HG03045 (cell line): ENCODE data around the gene SLC39A11.
"Not testable (repeated sequence)": the region's sequence is repeated elsewhere in the genome, so short reads cannot be mapped to it uniquely, and the experiment has no call there.

Source experiments
- ATAC-seq: cut with Tn5 transposase; IDR thresholded peaks from one replicate; pipeline ENCODE4 v1.9.1; 2021; ENCODE audit warnings: mild to moderate bottlenecking, moderate library complexity; ENCODE audit not compliant: unreplicated experiment

Gene SLC39A11

GRCh38 chr17:72640415-72641165 lies 451.9 kb downstream of the SLC39A11 start:
- ATAC-seq: no peak

DNA sequence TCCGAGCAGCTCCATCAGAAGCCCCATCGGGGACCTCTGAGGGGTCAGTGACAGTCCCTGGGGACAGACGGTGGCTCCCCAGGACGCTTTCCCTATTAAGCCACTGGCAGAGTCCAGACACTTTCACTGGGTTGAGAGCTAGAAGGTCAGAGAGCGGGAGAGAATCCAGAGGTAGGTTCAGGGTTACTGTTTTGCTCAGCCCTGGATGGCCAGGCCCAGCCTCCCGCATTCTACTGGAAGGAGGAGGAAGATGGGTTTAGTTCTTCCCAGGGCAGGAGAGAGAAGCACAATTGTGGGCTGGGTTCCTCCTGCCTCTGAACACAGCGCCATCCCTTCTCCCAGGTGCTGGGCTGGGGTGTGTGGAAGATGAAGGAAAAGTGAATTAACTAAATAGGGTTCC lies 452.8 kb downstream of the SLC39A11 start:
- no peak for ATAC-seq

DNA sequence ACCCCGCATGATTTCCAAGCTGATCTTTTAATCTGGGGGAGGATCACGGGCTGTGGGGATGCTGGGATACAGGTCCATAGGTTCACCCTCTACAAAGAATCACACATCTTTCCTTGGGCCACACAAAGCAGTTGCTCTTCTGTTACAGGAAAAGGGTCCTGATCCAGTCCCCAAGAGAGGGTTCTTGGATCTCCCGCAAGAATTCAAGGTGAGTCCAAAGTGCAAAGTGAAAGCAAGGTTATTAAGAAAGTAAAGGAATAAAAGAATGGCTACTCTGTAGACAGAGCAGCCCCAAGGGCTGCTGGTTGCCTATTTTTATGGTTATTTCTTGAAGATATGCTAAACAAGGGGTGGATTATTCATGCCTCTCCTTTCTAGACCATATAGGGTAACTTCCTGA lies 453.6 kb downstream of the SLC39A11 start:
- ATAC-seq: not testable (repeated sequence)

DNA sequence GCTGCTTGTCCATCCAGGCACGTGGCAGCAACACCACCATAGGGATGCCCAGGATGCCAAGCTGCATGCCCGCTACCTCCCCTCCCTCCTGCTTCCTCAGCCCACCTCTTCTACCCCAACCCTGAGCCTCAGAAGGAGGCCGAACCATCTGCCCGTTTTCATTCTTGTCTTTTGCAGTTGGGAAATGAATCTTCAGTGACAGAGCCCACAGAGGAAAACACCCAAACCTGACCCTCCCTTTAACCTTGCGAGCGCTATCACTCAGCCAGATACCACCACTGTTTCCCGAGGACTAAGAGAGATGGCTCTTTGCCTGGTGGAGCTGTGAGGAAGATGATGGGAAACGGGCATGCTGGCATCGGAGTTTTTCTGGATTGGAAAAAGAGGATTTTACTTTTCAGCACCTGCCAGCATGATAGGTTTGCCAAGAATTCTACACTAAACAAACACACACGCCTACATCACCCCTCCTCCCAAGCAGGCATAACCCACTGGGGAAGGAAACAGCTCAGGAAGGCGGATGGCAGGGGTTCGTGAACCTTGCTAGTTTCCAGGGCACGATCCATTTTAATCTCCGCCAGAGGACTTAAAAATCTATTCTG lies 457.4 kb downstream of the SLC39A11 start:
- ATAC-seq: no peak

DNA sequence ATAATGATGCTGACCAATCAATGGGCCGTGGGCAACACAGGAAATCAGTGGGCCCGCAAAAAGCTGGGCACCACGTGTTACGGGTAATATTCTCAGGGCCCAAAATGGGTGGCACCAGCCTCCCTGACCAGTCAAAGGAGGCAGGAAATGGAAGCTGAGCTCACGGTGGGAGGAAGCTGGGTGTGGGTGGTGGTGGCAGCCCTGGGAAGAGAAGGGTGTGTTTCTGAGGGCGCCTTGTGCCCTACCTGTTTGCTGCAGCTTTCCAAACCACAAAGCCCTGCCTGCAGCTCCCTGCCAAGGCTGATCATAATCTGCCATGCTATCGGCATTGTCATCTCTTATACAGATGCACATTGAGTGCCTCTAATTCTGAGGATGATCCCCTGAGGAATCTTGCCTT lies 457.9 kb downstream of the SLC39A11 start:
- ATAC-seq: no peak

GRCh38 chr17:72631949-72632684 lies 460.4 kb downstream of the SLC39A11 start:
- ATAC-seq: no peak

DNA sequence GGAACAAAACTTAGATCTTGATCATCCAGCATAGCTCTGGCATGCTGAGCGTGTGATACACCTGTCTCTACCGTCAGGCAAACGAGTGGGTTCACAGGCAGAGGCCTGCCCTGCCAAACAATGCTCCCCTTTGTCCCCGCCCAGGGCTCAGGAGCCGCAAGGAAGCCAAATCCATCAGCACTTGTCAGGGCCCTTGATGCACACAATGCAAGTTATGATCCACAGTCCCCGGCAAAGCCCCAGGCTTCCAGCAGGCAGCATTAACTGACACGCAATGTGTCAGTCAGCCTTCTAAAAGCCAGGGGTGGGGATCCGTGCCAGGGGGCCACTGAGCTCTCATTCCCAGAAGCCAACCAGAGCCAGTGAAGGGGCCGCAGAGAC lies 460.9 kb downstream of the SLC39A11 start:
- no peak for ATAC-seq

- no peak for ATAC-seq
These were observed 467.8 kb downstream of the SLC39A11 start for GRCh38 chr17:72624652-72625051.

GRCh38 chr17:72624226-72624625 lies 468.3 kb downstream of the SLC39A11 start:
- ATAC-seq: no peak

DNA sequence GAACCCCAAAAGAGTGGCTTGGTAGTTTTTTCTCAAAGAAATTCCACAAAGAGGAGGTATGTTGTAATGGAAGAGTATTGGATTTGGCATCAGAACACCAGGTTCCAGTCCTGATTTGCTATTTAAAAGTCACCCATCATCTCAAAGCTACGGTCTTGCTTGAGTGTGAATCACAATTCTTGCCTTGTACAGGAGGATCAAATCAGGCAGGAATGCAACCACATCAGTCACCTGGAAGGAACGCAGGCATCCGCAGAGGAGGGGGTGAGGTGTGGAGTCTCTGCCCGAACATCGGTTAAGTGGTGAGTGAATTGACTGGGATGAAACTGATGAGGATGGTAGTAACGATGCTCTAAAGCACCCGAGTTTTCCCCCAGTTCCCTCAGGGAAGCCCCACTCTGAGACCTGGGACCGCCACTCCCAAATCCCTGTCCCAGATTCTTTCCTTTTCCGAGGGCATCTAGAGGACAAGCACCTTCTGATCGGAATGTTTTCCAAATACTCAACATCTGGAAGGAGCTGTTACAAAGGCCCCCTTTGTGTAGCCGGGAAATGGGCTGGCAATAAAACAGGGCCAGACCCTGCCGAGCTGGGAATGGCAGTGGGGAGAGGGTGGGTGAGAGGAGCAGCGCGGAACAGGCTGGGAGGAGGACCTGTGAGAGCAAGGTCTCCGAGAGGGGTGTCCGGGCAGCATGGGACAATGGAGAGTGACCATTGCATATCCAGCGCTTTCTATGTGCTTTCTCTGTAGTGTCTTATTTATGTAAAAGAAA lies 469.6 kb downstream of the SLC39A11 start:
- no peak for ATAC-seq

GRCh38 chr17:72619976-72620650 lies 472.4 kb downstream of the SLC39A11 start:
- no peak for ATAC-seq

DNA sequence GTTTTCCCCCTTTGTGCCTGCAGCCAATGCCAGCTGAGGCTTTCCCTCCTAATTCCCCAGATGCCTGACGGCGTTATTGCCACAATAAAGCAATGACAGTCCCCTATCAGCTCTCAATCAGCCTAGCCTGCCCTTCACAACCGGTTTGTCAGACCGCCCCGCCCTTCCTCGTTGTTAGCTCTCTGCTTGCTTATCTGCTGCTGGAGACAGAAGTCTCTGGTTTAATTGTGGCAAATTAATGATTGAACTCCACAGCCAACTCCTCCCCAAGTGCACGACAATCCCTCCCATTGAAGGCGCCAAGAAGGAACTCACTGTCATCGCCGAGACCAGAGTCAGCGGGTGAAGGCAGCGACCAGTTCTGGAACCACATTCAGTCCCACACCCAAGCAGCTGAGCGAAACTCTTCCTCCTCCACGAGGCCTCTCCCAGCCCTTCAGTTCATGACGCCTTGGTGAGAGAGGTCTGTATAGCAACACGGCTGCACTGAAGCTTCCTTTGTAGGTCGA lies 474.4 kb downstream of the SLC39A11 start:
- no peak for ATAC-seq

DNA sequence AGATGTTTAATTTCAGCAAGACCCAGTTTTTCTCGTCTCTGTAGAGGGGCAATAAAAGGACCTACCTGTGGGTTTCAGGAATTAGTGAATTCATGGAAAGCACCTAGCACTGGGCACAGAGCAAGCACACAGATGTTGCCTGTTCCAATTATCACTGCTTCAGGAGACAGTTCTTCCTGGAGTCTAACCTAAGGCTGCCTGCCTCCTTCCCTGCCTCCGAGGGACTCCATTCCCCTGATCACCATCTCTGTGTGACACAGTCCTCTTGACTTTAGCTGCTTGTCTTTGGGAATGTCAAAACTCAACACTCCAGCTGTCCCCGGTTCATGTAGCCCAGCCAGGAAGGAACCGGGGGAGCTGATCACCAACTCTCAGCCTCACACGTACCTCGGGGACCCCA lies 474.9 kb downstream of the SLC39A11 start:
- no peak for ATAC-seq

- no peak for ATAC-seq
These were observed 476.0 kb downstream of the SLC39A11 start for GRCh38 chr17:72616447-72616846.

GRCh38 chr17:72615627-72615991 lies 476.9 kb downstream of the SLC39A11 start:
- ATAC-seq: no peak

DNA sequence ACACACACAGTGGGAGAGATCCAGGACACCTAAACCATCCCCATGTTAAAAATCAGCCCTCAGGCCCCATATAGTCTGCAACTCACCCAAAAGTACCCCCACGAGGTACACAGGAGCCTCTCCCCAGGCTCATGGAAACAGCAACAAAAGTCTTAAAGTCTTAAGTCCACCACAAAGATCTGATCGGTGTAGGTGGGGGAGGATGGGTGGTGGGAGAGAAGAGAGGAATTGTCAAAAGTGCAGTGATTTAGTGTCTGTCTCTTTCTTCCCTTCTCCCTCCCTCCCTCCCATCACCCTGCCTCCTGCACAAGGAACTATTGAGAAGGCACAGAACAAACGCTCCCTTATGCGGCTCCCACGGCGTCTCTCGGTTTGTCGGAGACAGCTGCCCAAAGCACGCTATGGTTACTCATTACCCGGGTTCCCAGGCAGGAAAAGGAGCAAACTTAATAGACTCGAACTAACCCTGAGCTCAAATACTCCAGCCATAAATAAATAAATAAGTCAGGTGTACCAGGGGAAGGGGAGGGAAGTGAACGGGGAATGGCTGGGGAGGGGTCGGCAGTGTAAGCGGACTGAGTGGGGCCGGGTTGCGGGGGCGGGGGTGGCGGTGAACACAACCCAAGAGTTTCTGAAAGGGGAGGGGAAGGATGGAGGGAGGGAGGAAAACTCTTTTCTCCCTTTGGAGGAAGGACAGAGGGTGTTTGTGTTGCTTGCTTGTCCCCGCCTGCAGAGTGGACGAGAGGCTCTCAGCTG lies 477.4 kb downstream of the SLC39A11 start:
- no peak for ATAC-seq

DNA sequence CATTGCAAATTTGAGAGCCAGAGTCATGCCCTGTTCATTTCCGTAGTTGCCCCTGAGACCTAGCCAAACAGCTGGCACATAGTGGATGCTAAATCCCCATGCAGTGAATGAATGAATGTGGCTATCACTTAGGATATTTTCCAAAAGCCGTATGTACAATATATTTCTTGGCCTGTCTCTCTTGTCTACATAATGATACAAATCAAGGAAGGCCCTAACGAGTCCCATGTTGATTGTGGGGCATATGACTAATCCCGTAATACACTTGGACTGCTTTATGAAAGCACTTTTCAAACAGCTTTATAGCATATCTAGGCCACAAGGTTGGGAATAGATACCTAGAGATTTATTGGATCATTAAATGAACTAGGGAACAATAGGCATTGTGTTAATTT lies 478.0 kb downstream of the SLC39A11 start:
- ATAC-seq: no peak

DNA sequence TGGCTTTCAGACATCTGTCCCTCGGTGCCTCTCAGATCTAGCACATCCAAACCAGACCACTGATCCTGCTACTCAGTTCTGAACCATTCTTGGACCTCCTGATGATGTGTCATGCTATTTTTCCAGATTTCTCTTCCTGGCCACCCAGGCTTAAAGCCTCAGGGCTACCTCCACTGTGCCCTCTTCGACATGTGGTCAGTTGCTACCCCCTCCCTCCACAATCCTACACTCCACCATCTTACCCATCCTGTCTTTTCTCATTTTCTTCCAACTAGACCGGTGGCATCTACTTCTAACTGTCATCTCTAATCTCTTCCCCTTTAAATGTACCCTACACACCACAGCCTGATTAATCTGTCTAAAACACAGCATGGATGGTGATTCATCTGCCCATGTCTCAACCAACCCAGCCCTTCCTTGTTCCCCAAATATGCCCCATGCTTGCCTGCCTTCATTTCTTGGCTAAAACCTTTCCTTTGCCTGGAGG lies 478.6 kb downstream of the SLC39A11 start:
- ATAC-seq: no peak

GRCh38 chr17:72613396-72613795 lies 479.1 kb downstream of the SLC39A11 start:
- no peak for ATAC-seq

- ATAC-seq: no peak
These were observed 481.3 kb downstream of the SLC39A11 start for GRCh38 chr17:72611172-72611571.
